IgD-negative memory B cell (primary cell): ENCODE data around the gene HDAC9. TPM values are rescaled to one million over a fixed set of nuclear protein-coding genes. Genes with fewer than 3 reads are reported as not detected.

ENCODE experiments used
- H3K27ac Mint-ChIP-seq, 3 donors: one replicate each; pipeline ENCODE4 v1.8.0; 2020 to 2022; ENCODE audit warnings: mild to moderate bottlenecking in 3 of 3, mixed read lengths in 3 of 3, moderate library complexity in 1 of 3
- H3K27me3 Mint-ChIP-seq: one replicate; pipeline ENCODE4 v1.8.0; 2021; ENCODE audit warnings: mixed read lengths
- H3K36me3 Mint-ChIP-seq: one replicate; pipeline ENCODE4 v1.8.0; 2020; ENCODE audit warnings: mild to moderate bottlenecking, mixed read lengths
- H3K4me1 Mint-ChIP-seq, 3 donors: one replicate each; pipeline ENCODE4 v1.8.0; 2020 to 2022; ENCODE audit warnings: mixed read lengths in 3 of 3, mild to moderate bottlenecking in 1 of 3
- H3K4me3 Mint-ChIP-seq, 4 donors: one replicate each; pipeline ENCODE4 v1.8.0; 2020 to 2022; ENCODE audit warnings: mild to moderate bottlenecking in 4 of 4, mixed read lengths in 4 of 4, moderate library complexity in 3 of 4
- H3K9me3 Mint-ChIP-seq, 3 donors: one replicate each; pipeline ENCODE4 v1.8.0; 2020 to 2021; ENCODE audit warnings: mixed read lengths in 3 of 3, mild to moderate bottlenecking in 1 of 3
- polyA plus RNA-seq: library from polyadenylated mRNA; unstranded; fragments of 300-500 nt; fragmentation: Illumina TruSeq; gene quantifications from one replicate; pipeline ENCODE4 v1.2.3, GENCODE V29; 2021

Gene HDAC9
- polyA plus RNA-seq, 1 donor from 2014 or later = 81.2 TPM

GRCh38 chr7:18473119-18473518 lies 22.4 kb upstream of the HDAC9 start:
- H3K27ac Mint-ChIP-seq = no peak overlapping the region
- no peaks in the 10 kb centered on the region for H3K27me3 Mint-ChIP-seq
- no peak overlapping the region for H3K4me3 Mint-ChIP-seq
- no peaks in the 10 kb centered on the region for H3K36me3 Mint-ChIP-seq
- no peaks in the 10 kb centered on the region for H3K9me3 Mint-ChIP-seq
- peaks cover 0 to 4% (median 0%) of the 10 kb centered on the region in 3 donors for H3K4me1 Mint-ChIP-seq

GRCh38 chr7:18474944-18475343 lies 20.6 kb upstream of the HDAC9 start:
- no peaks in the 10 kb centered on the region for H3K9me3 Mint-ChIP-seq
- H3K27ac Mint-ChIP-seq = no peak overlapping the region
- H3K4me1 Mint-ChIP-seq = peaks cover 0 to 4% (median 0%) of the 10 kb centered on the region in 3 donors
- H3K36me3 Mint-ChIP-seq = peaks cover 2% of the 10 kb centered on the region
- H3K4me3 Mint-ChIP-seq = no peak overlapping the region
- no peaks in the 10 kb centered on the region for H3K27me3 Mint-ChIP-seq

GRCh38 chr7:18475488-18475887 lies 20.1 kb upstream of the HDAC9 start:
- Mint-ChIP-seq H3K4me3 (no peak overlapping the region), H3K36me3 (peaks cover 2% of the 10 kb centered on the region), H3K4me1 (peaks cover 0 to 4% (median 0%) of the 10 kb centered on the region in 3 donors), H3K9me3 (no peaks in the 10 kb centered on the region), H3K27ac (no peak overlapping the region), H3K27me3 (no peaks in the 10 kb centered on the region)

GRCh38 chr7:18481776-18482175 lies 13.8 kb upstream of the HDAC9 start:
- H3K9me3 Mint-ChIP-seq = no peaks in the 10 kb centered on the region

GRCh38 chr7:18488049-18488448 lies 7.5 kb upstream of the HDAC9 start:
- H3K27ac Mint-ChIP-seq = no peak overlapping the region
- H3K9me3 Mint-ChIP-seq = no peaks in the 10 kb centered on the region
- H3K27me3 Mint-ChIP-seq = no peaks in the 10 kb centered on the region
- no peaks in the 10 kb centered on the region for H3K36me3 Mint-ChIP-seq
- H3K4me3 Mint-ChIP-seq = no peak overlapping the region
- peaks cover 1 to 14% (median 2%) of the 10 kb centered on the region in 3 donors for H3K4me1 Mint-ChIP-seq

More at GRCh38 chr7:18481776-18482175, 13.8 kb upstream of the HDAC9 start:
- Mint-ChIP-seq H3K4me3 (no peak overlapping the region), H3K27me3 (no peaks in the 10 kb centered on the region), H3K27ac (no peak overlapping the region), H3K36me3 (peaks cover 2% of the 10 kb centered on the region), H3K4me1 (peaks cover 0 to 2% (median 0%) of the 10 kb centered on the region in 3 donors)

- no peak overlapping the region for H3K27ac Mint-ChIP-seq
These were observed 5.9 kb upstream of the HDAC9 start for GRCh38 chr7:18489624-18490023.

GRCh38 chr7:18491871-18492270 lies 3.7 kb upstream of the HDAC9 start:
- Mint-ChIP-seq H3K4me1 (peaks cover 11 to 15% (median 11%) of the 10 kb centered on the region in 3 donors), H3K4me3 (no peak overlapping the region), H3K9me3 (no peaks in the 10 kb centered on the region), H3K27ac (no peak overlapping the region), H3K27me3 (no peaks in the 10 kb centered on the region), H3K36me3 (no peaks in the 10 kb centered on the region)

More at GRCh38 chr7:18489624-18490023, 5.9 kb upstream of the HDAC9 start:
- no peaks in the 10 kb centered on the region for H3K36me3 Mint-ChIP-seq
- H3K4me3 Mint-ChIP-seq = no peak overlapping the region
- H3K4me1 Mint-ChIP-seq = peaks cover 5 to 14% (median 6%) of the 10 kb centered on the region in 3 donors
- H3K9me3 Mint-ChIP-seq = no peaks in the 10 kb centered on the region
- H3K27me3 Mint-ChIP-seq = no peaks in the 10 kb centered on the region

- no peak overlapping the region for H3K27ac Mint-ChIP-seq
- peak overlapping the region in 2 of 4 donors; percentile 94 for H3K4me3 Mint-ChIP-seq
- H3K36me3 Mint-ChIP-seq = no peaks in the 10 kb centered on the region
- no peaks in the 10 kb centered on the region for H3K27me3 Mint-ChIP-seq
- peaks cover 10 to 29% (median 21%) of the 10 kb centered on the region in 3 donors for H3K4me1 Mint-ChIP-seq
- H3K9me3 Mint-ChIP-seq = no peaks in the 10 kb centered on the region
These were observed 1.1 kb upstream of the HDAC9 start for GRCh38 chr7:18494406-18494805.

- H3K4me1 Mint-ChIP-seq = peaks cover 14 to 34% (median 26%) of the 10 kb centered on the region in 3 donors
- H3K4me3 Mint-ChIP-seq = peak overlapping the region; percentile 82 to 94 (median 93)
- peak overlapping the region in 2 of 3 donors; percentile 12 to 92 for H3K27ac Mint-ChIP-seq
- no peaks in the 10 kb centered on the region for H3K9me3 Mint-ChIP-seq
- no peaks in the 10 kb centered on the region for H3K36me3 Mint-ChIP-seq
- H3K27me3 Mint-ChIP-seq = no peaks in the 10 kb centered on the region
These were observed 634 bp upstream of the HDAC9 start for GRCh38 chr7:18494821-18495408.

GRCh38 chr7:18496341-18496700 lies 772 bp downstream of the HDAC9 start:
- Mint-ChIP-seq H3K9me3 (no peaks in the 10 kb centered on the region), H3K27me3 (no peaks in the 10 kb centered on the region), H3K27ac (peak overlapping the region in 2 of 3 donors; percentile 5 to 12), H3K4me1 (peaks cover 25 to 45% (median 39%) of the 10 kb centered on the region in 3 donors), H3K36me3 (no peaks in the 10 kb centered on the region), H3K4me3 (peak overlapping the region; percentile 82 to 94 (median 93))

GRCh38 chr7:18497082-18497481 lies 1.5 kb downstream of the HDAC9 start:
- H3K4me3 Mint-ChIP-seq = peak overlapping the region; percentile 82 to 94 (median 93)
- no peak overlapping the region for H3K27ac Mint-ChIP-seq
- no peaks in the 10 kb centered on the region for H3K9me3 Mint-ChIP-seq
- H3K36me3 Mint-ChIP-seq = no peaks in the 10 kb centered on the region
- peaks cover 32 to 52% (median 46%) of the 10 kb centered on the region in 3 donors for H3K4me1 Mint-ChIP-seq
- H3K27me3 Mint-ChIP-seq = no peaks in the 10 kb centered on the region

GRCh38 chr7:18497800-18498199 lies 2.3 kb downstream of the HDAC9 start:
- Mint-ChIP-seq H3K4me1 (peaks cover 38 to 55% (median 47%) of the 10 kb centered on the region in 3 donors), H3K27me3 (no peaks in the 10 kb centered on the region), H3K9me3 (no peaks in the 10 kb centered on the region), H3K4me3 (peak overlapping the region; percentile 82 to 94 (median 93)), H3K27ac (no peak overlapping the region), H3K36me3 (no peaks in the 10 kb centered on the region)

- H3K4me3 Mint-ChIP-seq = peak overlapping the region; percentile 82 to 94 (median 93)
- H3K27ac Mint-ChIP-seq = peak overlapping the region in 2 of 3 donors; percentile 1 to 24
- no peaks in the 10 kb centered on the region for H3K36me3 Mint-ChIP-seq
- H3K27me3 Mint-ChIP-seq = no peaks in the 10 kb centered on the region
- H3K4me1 Mint-ChIP-seq = peaks cover 43 to 58% (median 51%) of the 10 kb centered on the region in 3 donors
- H3K9me3 Mint-ChIP-seq = no peaks in the 10 kb centered on the region
These were observed 2.8 kb downstream of the HDAC9 start for GRCh38 chr7:18498341-18498740.

GRCh38 chr7:18499407-18500177 lies 4.0 kb downstream of the HDAC9 start:
- H3K27me3 Mint-ChIP-seq = no peaks in the 10 kb centered on the region
- peaks cover 52 to 63% (median 57%) of the 10 kb centered on the region in 3 donors for H3K4me1 Mint-ChIP-seq
- peak overlapping the region in 3 of 4 donors; percentile 82 to 94 (median 92) for H3K4me3 Mint-ChIP-seq
- no peaks in the 10 kb centered on the region for H3K9me3 Mint-ChIP-seq
- peak overlapping the region; percentile 1 to 3 (median 2) for H3K27ac Mint-ChIP-seq
- peaks cover 3% of the 10 kb centered on the region for H3K36me3 Mint-ChIP-seq

- no peaks in the 10 kb centered on the region for H3K9me3 Mint-ChIP-seq
- H3K36me3 Mint-ChIP-seq = peaks cover 3% of the 10 kb centered on the region
- H3K27me3 Mint-ChIP-seq = no peaks in the 10 kb centered on the region
- peak overlapping the region in 3 of 4 donors; percentile 34 to 69 (median 63) for H3K4me3 Mint-ChIP-seq
- peaks cover 67 to 74% (median 72%) of the 10 kb centered on the region in 3 donors for H3K4me1 Mint-ChIP-seq
- peak overlapping the region; percentile 15 to 69 (median 63) for H3K27ac Mint-ChIP-seq
These were observed 7.7 kb downstream of the HDAC9 start for GRCh38 chr7:18503126-18503866.
